ENCODE measurements around the gene MYO1G. TPM values are rescaled to one million over a fixed set of nuclear protein-coding genes. Genes with fewer than 3 reads are reported as not detected.

The MYO1G gene
- total and polyA plus RNA-seq, 8 donors, result 0.28 to 3.1 (median 1.1) TPM

GRCh38 chr7:44955733-44956132 lies 23.1 kb downstream of the MYO1G start:
- Histone ChIP-seq H3K9me3 (no peaks in the 10 kb centered on the region), H3K36me3 (no peaks in the 10 kb centered on the region), H3K27ac (no peak overlapping the region), H3K4me1 (no peaks in the 10 kb centered on the region), H3K27me3 (no peaks in the 10 kb centered on the region), H3K4me3 (no peak overlapping the region)
- FAIRE-seq, result no peak
- 44 to 55% methylated on average over 2 of the region's 2 CpGs for WGBS, 2 donors
- no peak for DNase-seq
- intact Hi-C loops (cut with DNase I), result no loop called here
- TF ChIP-seq CTCF (IDR thresholded peaks at IDR 0.05), result no peak
- ATAC-seq, result no peak

GRCh38 chr7:44953156-44953555 lies 25.7 kb downstream of the MYO1G start:
- no peak for FAIRE-seq
- no peaks in the 10 kb centered on the region for H3K4me1 ChIP-seq
- TF ChIP-seq CTCF (IDR thresholded peaks at IDR 0.05), result no peak
- no peak for DNase-seq
- no peaks in the 10 kb centered on the region for H3K9me3 ChIP-seq
- intact Hi-C loops (cut with DNase I), result no loop called here
- no peak for ATAC-seq
- no peaks in the 10 kb centered on the region for H3K36me3 ChIP-seq
- H3K27me3 ChIP-seq, result no peaks in the 10 kb centered on the region
- H3K27ac ChIP-seq, result no peak overlapping the region
- no peak overlapping the region for H3K4me3 ChIP-seq
- 81 to 95% methylated on average over 2 of the region's 2 CpGs for WGBS, 2 donors

- no peak overlapping the region for H3K27ac ChIP-seq
- no peaks in the 10 kb centered on the region for H3K4me1 ChIP-seq
- no peak for TF ChIP-seq CTCF (IDR thresholded peaks at IDR 0.05)
- H3K9me3 ChIP-seq, result no peaks in the 10 kb centered on the region
- DNase-seq (no peak), ATAC-seq (no peak), FAIRE-seq (no peak)
- 72 to 82% methylated on average over 2 of the region's 2 CpGs for WGBS, 2 donors
- no peaks in the 10 kb centered on the region for H3K27me3 ChIP-seq
- intact Hi-C loops (cut with DNase I), result no loop called here
- H3K4me3 ChIP-seq, result no peak overlapping the region
- no peaks in the 10 kb centered on the region for H3K36me3 ChIP-seq
These were observed 29.5 kb downstream of the MYO1G start for GRCh38 chr7:44949303-44949702.

- Histone ChIP-seq H3K9me3 (no peaks in the 10 kb centered on the region), H3K4me3 (no peak overlapping the region), H3K4me1 (no peaks in the 10 kb centered on the region), H3K36me3 (no peaks in the 10 kb centered on the region), H3K27ac (no peak overlapping the region), H3K27me3 (no peaks in the 10 kb centered on the region)
- WGBS, 2 donors, result 41 to 58% methylated on average over 1 of the region's 1 CpG
- no peak for DNase-seq
- no peak for ATAC-seq
- no peak for FAIRE-seq
- TF ChIP-seq CTCF (IDR thresholded peaks at IDR 0.05), result no peak
- intact Hi-C loops (cut with DNase I), result no loop called here
These were observed 33.3 kb downstream of the MYO1G start for GRCh38 chr7:44945479-44945878.

GRCh38 chr7:44944821-44945220 lies 34.0 kb downstream of the MYO1G start:
- Histone ChIP-seq H3K9me3 (no peaks in the 10 kb centered on the region), H3K4me3 (no peak overlapping the region), H3K4me1 (no peaks in the 10 kb centered on the region), H3K36me3 (no peaks in the 10 kb centered on the region), H3K27me3 (no peaks in the 10 kb centered on the region), H3K27ac (no peak overlapping the region)
- no peak for ATAC-seq
- no peak for TF ChIP-seq CTCF (IDR thresholded peaks at IDR 0.05)
- no peak for DNase-seq
- intact Hi-C loops (cut with DNase I), result no loop called here
- WGBS, 2 donors, result 73 to 84% methylated on average over 7 of the region's 7 CpGs
- FAIRE-seq, result no peak

All from pancreas (tissue), 10 donors.